Suprapubic skin (tissue), 4 donors: ENCODE results near the gene PFN1. TPM values are rescaled to one million over a fixed set of nuclear protein-coding genes. Genes with fewer than 3 reads are reported as not detected.
A peak's percentile ranks its signal among the peaks of the same experiment; 100 is the strongest.

Source experiments
- DNase-seq, 2 donors: peaks; one replicate each; pipeline ENCODE4 v3.0.0-alpha.2; 2019; ENCODE audit warnings: low spot score in 2 of 2
- H3K27ac ChIP-seq: fragments of 200-600 bp; sonication (generic); one replicate; pipeline ENCODE4 v1.5.1; 2019
- H3K27me3 ChIP-seq: fragments of 200-600 bp; sonication (generic); one replicate; pipeline ENCODE4 v1.5.1; 2019
- H3K36me3 ChIP-seq: fragments of 200-600 bp; sonication (generic); one replicate; pipeline ENCODE4 v1.5.1; 2019
- H3K4me1 ChIP-seq: fragments of 200-600 bp; sonication (generic); one replicate; pipeline ENCODE4 v1.5.1; 2019
- H3K4me3 ChIP-seq: fragments of 200-600 bp; sonication (generic); one replicate; pipeline ENCODE4 v1.5.1; 2019; ENCODE audit warnings: mild to moderate bottlenecking
- H3K9me3 ChIP-seq: fragments of 200-600 bp; sonication (generic); one replicate; pipeline ENCODE4 v1.5.1; 2019
- CTCF ChIP-seq, 2 donors: fragments of 200-600 bp in 1 of 2; fragments of 450-650 bp in 1 of 2; sonication (generic) in 1 of 2; IDR thresholded peaks; one replicate each; pipeline ENCODE4 v1.5.1; 2016 to 2019; ENCODE audit warnings: antibody characterized with exemption in 2 of 2, mild to moderate bottlenecking in 1 of 2, moderate library complexity in 1 of 2
- EP300 ChIP-seq: sonication (generic); formaldehyde crosslinking; IDR thresholded peaks from one replicate; pipeline ENCODE4 v1.6.1; 2017; ENCODE audit warnings: antibody characterized with exemption
- POLR2A ChIP-seq, 2 donors: fragments of 450-650 bp; IDR thresholded peaks; one replicate each; pipeline ENCODE4 v1.6.1; 2017; ENCODE audit warnings: antibody characterized with exemption in 2 of 2, mild to moderate bottlenecking in 2 of 2, moderate library complexity in 2 of 2
- POLR2AphosphoS5 ChIP-seq, 3 donors: sonication (generic); formaldehyde crosslinking; IDR thresholded peaks; one replicate each; pipeline ENCODE4 v1.6.1; 2017; ENCODE audit warnings: antibody characterized with exemption in 3 of 3
- WGBS: methylation state at CpG from one replicate; pipeline ENCODE4 v1.1.5; 2018; 5-methylcytosine and 5-hydroxymethylcytosine counted together
- total RNA-seq, 4 donors: library from RNA; depleted of rRNA; stranded (reverse); fragments of >200 nt; gene quantifications; one replicate each; pipeline ENCODE4 v1.1.0, GENCODE V29; 2016

PFN1 gene
- total RNA-seq, 4 donors from 2014 or later, result 392 to 756 (median 686) TPM

- Histone ChIP-seq H3K9me3 (no peaks in the 10 kb centered on the region), H3K4me3 (peak overlapping the region; percentile 63), H3K27ac (peak overlapping the region; percentile 42), H3K36me3 (peaks cover 5% of the 10 kb centered on the region), H3K4me1 (peaks cover 45% of the 10 kb centered on the region), H3K27me3 (no peaks in the 10 kb centered on the region)
- TF ChIP-seq CTCF (IDR thresholded peaks at IDR 0.05) (no peak), EP300 (no peak), POLR2AphosphoS5 (IDR thresholded peaks at IDR 0.05) (no peak), POLR2A (IDR thresholded peaks at IDR 0.05) (peak in 1 of 2 donors; percentile 12)
- peak in 1 of 2 donors; percentile 75 for DNase-seq
- WGBS, result 63% methylated on average over 25 of the region's 48 CpGs
Observed at GRCh38 chr17:4901648-4902344, 46.5 kb downstream of the PFN1 start.

GRCh38 chr17:4901108-4901647 lies 47.2 kb downstream of the PFN1 start:
- DNase-seq, result peak in 1 of 2 donors; percentile 57
- TF ChIP-seq POLR2AphosphoS5 (IDR thresholded peaks at IDR 0.05), result no peak
- peak in 1 of 2 donors; percentile 14 for TF ChIP-seq POLR2A (IDR thresholded peaks at IDR 0.05)
- no peak for TF ChIP-seq EP300
- TF ChIP-seq CTCF (IDR thresholded peaks at IDR 0.05), result no peak
- Histone ChIP-seq H3K9me3 (no peaks in the 10 kb centered on the region), H3K4me1 (peaks cover 45% of the 10 kb centered on the region), H3K36me3 (peaks cover 12% of the 10 kb centered on the region), H3K27ac (peak overlapping the region; percentile 24), H3K4me3 (peak overlapping the region; percentile 63), H3K27me3 (no peaks in the 10 kb centered on the region)
- 81% methylated on average over 37 of the region's 37 CpGs for WGBS

DNA sequence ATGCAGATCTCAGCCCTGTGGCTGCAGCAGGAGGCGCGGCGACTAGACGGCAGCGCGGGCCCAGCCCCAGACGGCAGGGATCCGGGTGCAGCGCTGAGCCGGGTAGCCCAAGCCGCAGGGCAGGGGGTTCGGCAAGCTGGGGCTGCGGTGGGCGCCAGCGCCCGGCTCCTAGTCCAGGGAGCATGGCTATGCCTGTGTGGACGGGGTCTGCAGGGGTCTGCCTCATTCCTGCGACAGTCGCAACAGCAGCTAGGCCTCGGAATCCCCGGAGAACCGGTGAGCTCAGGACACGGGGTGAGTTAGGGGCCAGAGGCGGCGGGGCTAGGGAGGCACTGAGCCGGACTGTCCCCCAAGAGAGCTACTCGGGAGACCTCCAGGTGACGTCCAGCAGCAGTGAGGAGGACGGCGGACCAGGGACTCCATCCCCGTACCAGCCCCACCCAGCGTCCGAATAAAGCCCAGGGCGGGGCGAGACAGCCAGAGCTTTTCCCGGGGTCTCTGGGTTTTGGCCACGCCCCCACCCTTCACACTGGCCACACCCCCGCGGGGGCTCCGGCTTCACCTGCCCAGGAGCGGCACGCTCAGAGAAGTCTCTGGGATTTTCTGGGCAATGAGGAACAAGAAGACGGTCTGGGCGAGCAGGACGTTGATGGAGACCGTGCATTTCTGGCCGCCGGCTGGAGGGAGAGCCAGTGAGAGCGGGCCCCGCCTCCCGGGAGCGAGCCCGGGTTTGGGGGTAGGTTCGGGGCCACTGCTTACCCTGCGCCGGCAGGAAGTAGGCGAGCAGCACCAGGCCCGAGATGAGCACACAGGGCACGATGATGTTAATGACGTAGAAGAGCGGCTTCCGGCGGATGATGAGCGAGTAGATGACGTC lies 47.9 kb downstream of the PFN1 start:
- peak in 1 of 2 donors; percentile 74 for DNase-seq
- Histone ChIP-seq H3K27me3 (no peaks in the 10 kb centered on the region), H3K4me1 (peaks cover 45% of the 10 kb centered on the region), H3K9me3 (no peaks in the 10 kb centered on the region), H3K27ac (no peak overlapping the region), H3K4me3 (peak overlapping the region; percentile 63), H3K36me3 (peaks cover 19% of the 10 kb centered on the region)
- 55% methylated on average over 48 of the region's 65 CpGs for WGBS
- no peak for TF ChIP-seq POLR2A (IDR thresholded peaks at IDR 0.05)
- TF ChIP-seq EP300, result no peak
- TF ChIP-seq POLR2AphosphoS5 (IDR thresholded peaks at IDR 0.05), result no peak
- no peak for TF ChIP-seq CTCF (IDR thresholded peaks at IDR 0.05)

- Histone ChIP-seq H3K27ac (peak within 1 kb of the TSS; percentile 55), H3K4me1 (peaks cover 45% of the 10 kb centered on the region), H3K4me3 (peak within 1 kb of the TSS; percentile 63), H3K36me3 (peaks cover 28% of the 10 kb centered on the region), H3K9me3 (no peaks in the 10 kb centered on the region), H3K27me3 (no peaks in the 10 kb centered on the region)
- peak in 1 of 2 donors; percentile 48 for TF ChIP-seq POLR2A (IDR thresholded peaks at IDR 0.05)
- peak in 1 of 3 donors; percentile 41 for TF ChIP-seq POLR2AphosphoS5 (IDR thresholded peaks at IDR 0.05)
- TF ChIP-seq EP300, result no peak
- no peak for TF ChIP-seq CTCF (IDR thresholded peaks at IDR 0.05)
- DNase-seq, result peak; percentile 94 to 95
- WGBS, result 9% methylated on average over 40 of the region's 60 CpGs
Observed at GRCh38 chr17:4899341-4900230, 48.7 kb downstream of the PFN1 start, which contains the start of gene C17orf107. C17orf107 (plus strand) TSS chr17:4899536; CDS start chr17:4899763, 227 bp downstream.
